Measurements from ENCODE around the gene SELENBP1.
A peak's percentile ranks its signal among the peaks of the same experiment; 100 is the strongest.

The SELENBP1 gene

DNA sequence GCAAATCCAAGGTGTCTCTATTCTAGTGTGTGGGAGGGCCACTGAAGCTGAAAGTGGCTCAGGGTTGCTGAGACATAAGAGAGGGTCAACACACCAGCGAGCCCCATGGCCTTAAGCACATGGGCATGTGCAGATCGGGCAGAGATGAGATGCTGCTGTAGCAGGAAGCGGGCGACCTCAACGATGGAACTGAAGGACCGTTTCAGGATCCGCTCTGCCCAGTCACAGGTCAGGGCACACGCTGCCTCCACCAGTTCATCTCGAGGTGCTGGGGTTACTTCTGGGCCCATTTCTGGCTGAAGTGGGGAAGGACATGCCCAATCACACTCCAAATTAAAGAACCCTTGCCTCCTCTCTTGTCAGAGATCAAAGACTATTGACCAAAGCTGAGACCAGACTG, 28.9 kb downstream of the SELENBP1 start:
- DNase-seq (ENCODE audit: low read depth): no peak

DNA sequence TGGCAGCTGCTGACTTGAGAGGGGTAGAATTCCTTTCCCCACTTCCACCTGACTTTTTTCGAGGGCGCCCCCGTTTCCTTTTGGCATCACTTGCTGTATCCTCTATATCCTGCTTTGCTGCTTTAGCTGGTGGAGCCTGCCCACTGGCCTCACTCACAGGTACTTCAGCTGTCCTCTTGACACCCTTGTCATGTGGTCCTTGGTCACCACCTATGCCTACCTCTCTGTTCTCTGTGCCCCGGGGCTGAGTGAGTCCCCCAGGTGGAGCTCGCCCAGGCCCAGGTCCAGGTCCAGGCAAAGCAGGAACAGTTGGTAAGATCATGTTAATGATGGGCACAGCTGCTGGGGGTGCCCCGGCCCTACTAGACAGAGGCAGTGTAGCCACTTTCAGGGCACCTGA, 29.9 kb downstream of the SELENBP1 start:
- no peak for DNase-seq (ENCODE audit: low read depth)

DNA sequence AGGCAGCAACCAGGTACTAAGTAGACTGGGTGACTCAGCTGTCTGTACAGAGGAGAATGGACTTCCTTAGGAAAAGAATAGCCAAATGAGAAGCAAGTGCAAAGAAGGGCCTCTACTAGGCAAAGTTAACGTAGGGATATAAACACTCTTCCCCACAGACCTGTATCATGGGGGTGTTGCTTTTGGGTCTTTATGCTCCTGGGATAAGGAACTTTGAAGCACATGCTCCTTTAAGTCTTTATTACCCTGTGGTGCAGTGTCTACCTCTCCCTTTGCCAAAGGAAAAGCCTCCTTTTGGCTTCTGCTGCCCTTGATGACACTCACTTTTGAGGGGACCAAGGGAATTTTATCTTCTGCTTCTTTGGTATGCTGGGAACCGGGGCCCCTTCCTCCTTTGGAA, 30.5 kb downstream of the SELENBP1 start:
- DNase-seq (ENCODE audit: low read depth): no peak

DNA sequence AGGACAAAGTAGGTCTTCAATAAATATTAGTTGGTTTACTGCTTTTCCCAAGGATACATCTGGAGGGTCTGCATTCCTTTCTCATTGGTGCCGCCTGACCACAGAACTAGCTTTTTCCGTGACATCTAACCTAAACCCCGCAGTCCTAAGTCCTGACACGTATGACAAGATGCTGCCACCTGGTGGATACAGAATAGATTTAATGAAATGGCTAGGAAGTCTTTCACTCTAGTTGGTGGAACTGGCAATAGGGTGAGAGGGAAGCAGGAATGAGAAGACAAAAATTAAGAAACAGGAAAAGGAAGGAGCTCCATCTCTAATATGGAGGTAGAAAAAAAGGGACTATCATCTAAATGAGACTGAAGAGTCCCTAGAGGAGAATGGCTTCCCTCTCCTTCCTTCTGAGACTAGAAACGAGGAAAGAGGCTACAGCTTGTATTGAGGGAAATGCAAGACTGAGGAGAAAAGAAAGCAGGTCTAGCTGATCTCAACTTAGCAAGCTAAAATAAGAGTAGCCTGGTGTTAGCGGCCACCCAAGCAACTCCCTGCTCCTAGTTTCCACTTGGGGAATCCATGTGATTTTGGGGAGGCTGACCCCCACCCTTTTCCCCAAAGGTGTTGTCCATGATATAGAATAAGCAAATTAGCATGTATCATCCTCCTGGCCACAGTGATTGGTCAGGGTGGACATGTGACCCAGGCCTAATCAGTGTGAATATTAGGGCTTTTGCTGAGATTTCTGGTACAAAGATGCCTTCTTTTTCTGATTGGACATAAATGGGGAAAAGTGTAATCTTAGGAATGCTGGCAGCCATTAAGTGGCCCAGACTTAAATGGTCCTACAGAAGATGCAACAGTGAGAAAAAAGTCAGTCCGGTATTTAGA, 31.4 kb downstream of the SELENBP1 start:
- peak; percentile 51 for DNase-seq (ENCODE audit: low read depth)

DNA sequence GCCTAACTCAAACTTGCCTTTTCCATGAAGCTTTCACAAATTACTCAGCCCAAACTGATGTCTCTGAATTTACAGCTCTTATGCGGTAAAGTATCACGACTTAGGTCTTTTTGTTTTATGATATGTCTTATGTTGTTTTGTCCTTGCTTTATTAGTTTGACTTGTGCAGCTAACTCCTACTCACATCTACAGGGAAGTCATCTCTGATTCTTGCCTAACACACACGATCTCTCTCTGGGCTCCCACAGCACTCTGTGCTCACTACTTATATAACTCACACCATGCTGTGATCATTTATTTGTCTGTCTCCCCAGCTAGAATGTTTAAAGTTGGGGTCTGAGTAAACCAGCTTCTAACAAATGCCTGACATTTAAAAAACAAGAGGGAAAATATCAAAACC, 35.9 kb downstream of the SELENBP1 start:
- no peak for DNase-seq (ENCODE audit: low read depth)

DNA sequence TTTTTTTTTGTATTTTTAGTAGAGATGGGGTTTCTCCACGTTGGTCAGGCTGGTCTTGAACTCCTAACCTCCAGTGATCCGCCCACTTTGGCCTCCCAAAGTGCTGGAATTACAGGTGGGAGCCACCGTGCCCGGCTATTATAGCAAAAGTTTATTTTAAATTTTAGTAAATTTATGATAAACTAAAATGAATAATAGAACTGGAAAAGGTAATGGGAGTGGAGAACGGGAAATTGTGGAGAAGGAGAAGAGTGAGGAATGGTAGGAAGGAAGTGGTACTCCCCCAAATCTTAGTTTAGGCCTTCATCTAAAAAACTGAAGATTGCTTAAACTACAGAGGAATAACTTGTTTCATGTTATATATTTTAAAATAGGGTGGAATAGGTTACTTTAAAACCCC, 37.7 kb downstream of the SELENBP1 start:
- no peak for DNase-seq (ENCODE audit: low read depth)

DNA sequence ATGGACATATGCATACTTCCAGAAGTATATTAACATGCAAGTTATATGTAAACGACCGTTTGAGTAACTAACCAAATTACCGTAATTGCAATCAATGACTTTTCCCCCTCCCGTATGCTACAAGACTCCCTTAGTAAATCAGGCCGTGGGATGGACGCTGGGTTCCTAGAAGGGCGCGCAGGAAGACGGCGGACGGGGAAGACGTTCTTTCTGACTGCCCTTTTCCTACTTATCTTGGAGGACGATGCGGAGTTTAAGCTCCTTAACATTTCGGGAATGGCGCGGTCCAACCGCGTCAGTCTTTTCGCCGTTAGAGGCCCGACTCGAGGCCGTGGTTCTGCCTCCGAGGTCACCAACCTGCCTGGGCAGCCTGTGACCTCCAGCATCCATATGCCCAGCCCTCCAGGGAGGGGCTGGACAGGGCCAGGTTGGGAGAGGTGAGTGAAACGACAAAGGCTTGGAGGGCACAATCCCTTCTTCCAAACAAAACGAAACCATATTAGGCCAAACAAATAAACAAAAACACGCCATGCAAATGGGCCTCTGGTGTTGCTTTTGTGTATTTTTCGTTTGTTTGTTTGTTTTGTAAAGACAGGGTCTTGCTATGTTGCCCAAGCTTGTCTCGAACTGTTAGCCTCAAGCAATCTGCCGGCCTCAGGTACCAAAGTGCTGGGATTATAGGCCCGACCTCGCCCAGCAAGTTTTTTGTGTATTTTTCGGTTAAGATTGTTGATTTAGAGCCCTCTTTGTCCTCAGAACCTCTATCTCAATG, 44.4 kb downstream of the SELENBP1 start:
- DNase-seq (ENCODE audit: low read depth): peak; percentile 31

DNA sequence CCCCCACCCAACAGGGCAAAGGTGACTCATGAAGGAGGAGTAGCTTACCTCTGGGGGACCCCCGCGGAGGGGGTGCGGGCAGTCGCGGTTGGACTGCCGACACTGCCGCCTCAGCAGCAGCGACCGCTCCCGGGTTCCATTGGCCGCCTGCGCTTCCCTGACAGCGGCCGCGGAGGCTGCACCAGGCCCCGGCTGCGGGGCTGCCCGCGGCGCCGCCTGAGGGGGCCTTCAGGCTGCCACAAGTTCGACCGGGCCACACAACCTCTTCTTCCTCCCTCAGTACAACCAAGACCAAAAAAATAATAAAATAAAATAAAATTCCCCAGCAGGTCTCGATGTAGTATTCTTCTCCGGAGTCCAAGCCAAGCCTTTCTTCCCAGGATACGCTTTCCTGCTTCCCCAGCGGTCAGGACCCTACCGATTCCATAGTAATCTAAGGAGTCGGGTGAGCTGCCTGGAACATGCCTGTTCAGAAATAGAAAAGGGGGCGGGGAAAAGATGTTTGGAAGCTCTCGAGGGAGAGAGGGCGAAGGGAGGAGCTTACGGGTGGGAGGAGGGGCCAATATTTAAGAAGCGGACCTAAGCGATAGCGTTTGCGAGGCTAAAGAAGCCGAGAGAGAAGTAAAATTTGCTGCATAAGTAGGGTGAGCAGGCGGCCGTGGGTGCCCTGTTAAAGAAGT, 45.1 kb downstream of the SELENBP1 start, which contains the start of gene PI4KB:
PI4KB (minus strand) TSS at position 194 of the 680 bp plus-strand sequence. CDS start 10,935 bp downstream, outside the sequence.
- peak; percentile 95 for DNase-seq (ENCODE audit: low read depth)

DNA sequence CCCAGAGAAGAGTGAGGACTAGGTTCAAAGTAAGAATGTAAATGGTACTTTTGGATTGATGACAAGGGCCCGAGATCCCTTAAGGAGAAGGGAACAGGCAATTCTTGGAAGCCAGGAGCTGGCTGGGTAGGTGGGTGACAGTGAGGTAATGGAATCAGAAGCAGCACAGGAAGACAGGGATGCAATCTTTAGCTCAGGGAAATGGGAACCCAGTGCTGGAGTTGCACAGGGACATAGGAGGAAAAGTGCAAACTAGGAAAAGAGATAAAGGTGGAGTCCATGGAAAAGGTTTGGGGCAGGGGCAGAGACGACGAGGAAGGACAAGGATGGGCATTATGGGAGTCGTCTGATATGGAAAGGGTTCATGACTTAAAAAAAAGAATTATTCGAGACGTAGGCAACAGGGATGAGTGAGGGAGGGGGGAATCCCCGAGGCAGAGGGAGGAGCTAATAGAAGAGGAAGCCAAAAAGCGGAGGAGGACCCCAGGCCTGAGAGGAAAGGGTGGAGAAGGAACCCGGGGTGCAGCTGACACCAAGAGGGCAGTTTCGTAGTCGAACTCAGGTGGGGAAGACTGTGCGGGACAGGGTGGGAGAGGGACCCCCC, 45.8 kb downstream of the SELENBP1 start:
- DNase-seq (ENCODE audit: low read depth): no peak

DNA sequence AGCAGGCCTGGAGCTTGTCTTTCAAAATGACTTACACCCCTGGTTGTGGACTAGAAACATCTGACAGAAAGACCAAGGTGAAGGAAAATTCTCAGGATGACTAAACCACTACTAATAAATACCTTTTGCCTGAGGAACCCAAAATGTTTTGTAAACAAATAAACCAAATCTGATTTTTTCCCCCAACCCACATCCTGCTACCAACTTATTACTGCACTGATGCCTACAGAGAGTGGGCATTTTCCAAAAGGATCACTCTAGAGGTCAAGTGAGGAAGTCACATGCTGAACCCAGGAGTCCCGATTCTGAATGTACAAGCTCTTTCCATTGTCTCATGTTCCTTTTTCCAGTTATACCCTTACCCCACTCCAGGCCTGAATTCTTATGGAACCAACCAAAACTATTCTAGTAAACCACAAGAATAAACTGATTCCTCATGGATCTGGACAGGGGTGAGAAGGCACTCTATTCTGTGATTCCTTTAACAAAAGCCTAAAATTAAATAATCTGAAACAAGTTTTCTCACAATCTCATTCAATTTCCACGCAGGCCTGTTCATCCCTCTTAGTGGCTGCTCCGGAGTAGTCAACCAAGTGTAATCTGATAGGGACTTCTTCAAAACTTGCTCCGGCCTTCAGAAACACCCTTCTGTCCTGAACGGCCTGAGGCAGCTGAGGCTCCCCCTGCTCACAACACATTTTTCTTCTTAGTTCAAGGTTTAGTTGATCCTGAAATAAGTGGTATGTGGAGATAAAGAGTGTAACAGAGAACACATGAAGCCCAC, 46.7 kb downstream of the SELENBP1 start:
- no peak for DNase-seq (ENCODE audit: low read depth)

DNA sequence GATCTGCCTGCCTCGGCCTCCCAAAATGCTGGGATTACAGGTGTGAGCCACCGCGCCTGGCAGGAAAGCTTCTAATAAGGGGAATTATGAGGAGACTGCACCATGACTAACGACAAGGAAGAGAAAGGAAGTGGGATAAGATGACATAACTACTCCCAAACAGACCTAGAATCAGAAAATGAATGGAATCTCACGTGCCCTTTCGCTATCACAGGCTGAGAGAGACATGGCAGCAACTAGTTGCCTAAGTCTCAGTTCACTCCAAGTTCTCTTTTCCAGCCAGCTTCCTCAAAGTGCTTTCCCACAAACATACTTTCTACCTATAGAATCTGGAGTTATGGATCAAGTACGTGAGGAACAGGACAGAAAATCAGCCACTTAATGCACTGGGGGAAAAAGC, 47.3 kb downstream of the SELENBP1 start:
- DNase-seq (ENCODE audit: low read depth): no peak

DNA sequence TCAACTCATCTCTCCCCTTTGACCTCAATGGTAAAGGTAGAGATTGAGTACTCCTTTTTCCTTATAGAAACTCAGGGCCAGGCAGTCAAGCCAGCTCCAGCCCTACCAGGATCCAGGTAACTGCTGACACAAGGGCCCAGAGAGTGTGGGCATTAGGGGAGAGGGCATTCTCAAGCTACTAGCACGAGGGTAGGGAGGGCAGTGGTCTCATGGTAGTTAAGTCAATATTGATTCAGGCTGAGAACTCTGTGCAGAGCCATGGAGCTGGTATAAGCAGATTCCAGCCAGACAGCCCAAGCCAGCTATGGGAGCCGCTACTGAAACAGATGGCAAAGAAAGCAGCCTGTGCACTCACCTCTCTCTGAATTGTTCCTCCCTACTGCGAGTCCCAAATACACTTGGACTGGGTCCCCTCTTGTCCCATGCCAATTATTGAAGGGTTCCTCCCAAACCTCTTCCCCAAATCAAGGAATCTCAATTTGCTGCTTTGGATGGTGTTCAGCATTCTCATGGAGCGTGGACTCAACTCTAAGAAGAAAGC, 48.0 kb downstream of the SELENBP1 start:
- no peak for DNase-seq (ENCODE audit: low read depth)

DNA sequence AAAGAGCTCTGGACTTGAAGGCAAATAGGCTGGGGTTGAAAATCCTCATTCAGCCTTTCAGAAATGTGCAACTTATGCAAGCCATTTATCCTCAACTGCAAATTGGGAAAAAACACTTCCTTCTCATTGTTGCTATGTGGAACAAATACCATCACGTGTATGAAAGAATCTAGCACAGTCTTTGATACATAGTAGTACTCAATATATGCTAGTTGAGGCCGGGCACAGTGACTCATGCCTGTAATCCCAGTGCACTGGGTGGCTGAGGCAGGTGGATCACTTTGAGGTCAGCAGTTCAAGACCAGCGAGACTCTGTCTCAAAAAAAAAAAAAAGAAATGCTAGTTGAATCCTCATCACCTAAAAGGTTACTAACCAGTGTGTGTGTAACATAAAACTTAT, 53.5 kb downstream of the SELENBP1 start:
- no peak for DNase-seq (ENCODE audit: low read depth)

DNA sequence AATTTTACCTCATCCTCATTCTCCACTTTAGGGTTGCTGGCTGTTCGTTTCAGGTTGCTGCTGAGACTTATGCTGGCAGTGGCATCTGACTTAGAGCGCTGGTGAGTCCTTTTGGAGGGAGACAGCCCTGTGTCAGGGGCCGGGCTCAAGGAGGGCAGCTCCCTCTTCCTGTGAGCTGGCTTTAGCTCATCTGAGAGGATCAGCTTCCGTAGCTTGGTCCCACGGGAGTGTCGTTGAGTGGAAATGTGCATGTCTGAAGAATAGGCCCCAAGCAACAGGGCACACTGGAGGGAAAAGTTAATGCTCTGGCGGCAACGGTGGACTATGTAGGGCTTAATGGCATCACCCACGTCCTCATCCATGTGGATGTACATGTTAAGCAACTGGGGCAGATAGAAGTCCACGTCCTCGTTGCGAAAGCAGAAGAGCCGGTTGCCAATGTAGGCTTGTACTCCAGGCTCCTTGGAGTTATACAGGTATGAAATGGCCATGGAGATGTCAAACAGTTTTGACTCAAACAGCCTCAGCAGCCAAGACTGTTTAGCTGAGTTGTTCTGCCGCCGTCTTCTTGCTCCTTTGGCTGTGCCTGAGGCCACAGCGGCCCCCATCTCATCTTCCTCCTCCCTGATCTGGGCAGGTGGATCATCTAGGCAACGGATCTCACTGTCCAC, 56.8 kb downstream of the SELENBP1 start:
- DNase-seq (ENCODE audit: low read depth): no peak
